A549 (cell line): Measurements from ENCODE around the gene PAM. TPM values are rescaled to one million over a fixed set of nuclear protein-coding genes. Genes with fewer than 3 reads are reported as not detected.

Source experiments
- ATAC-seq, 2 experiments: fragments of 200-7000 bp in 1 of 2; fragments of >200 bp in 1 of 2; cut with Nextera tagmentation in 1 of 2; cut with Tn5 transposase in 1 of 2; 3 replicates each; pipeline versions ENCODE4 v1.8.0 to v1.9.1; 2018 to 2020; ENCODE audit warnings: mild to moderate bottlenecking in 1 of 2, moderate library complexity in 1 of 2
- CTCF ChIA-PET: fragments of 300-600 bp; sonication (Branson Sonifier 250); formaldehyde crosslinking; extraction: SDS; loops from one replicate; lab custom pipeline; 2021; ENCODE audit warnings: antibody characterized with exemption, inconsistent platforms; lab: Yijun Ruan, JAX
- POLR2A ChIA-PET: fragments of 350-600 bp; formaldehyde crosslinking; extraction: SDS; loops from one replicate; lab custom pipeline; 2021; ENCODE audit warnings: antibody characterized with exemption, inconsistent platforms; lab: Yijun Ruan, JAX
- DNase-seq, 2 experiments: peaks; one replicate each; pipeline versions ENCODE4 v3.0.0 to v3.0.0-alpha.2; 2011 to 2016; ENCODE audit warnings: low read depth in 1 of 2, low spot score in 1 of 2
- FAIRE-seq: peaks from 2 replicates; lab custom pipeline; 2011; peaks lifted over from hg19 to GRCh38; lab: Jason Lieb, UNC
- H3K27ac ChIP-seq, 2 experiments: fragments of >200 bp; sonication (Bioruptor Twin); formaldehyde crosslinking; 3 replicates each; pipeline ENCODE4 v1.5.1; 2016 to 2017
- H3K4me1 ChIP-seq: fragments of >200 bp; sonication (Bioruptor Twin); formaldehyde crosslinking; 3 replicates; pipeline ENCODE4 v1.6.1; 2016
- H3K4me2 ChIP-seq: fragments of >200 bp; sonication (Bioruptor Twin); formaldehyde crosslinking; 3 replicates; pipeline ENCODE4 v1.6.1; 2016
- H3K4me3 ChIP-seq: fragments of >200 bp; sonication (Bioruptor Twin); formaldehyde crosslinking; 3 replicates; pipeline ENCODE4 v1.5.1; 2016
- H3K9me3 ChIP-seq: fragments of >200 bp; sonication (Bioruptor Twin); formaldehyde crosslinking; 3 replicates; pipeline ENCODE4 v1.6.1; 2016
- CBX2 ChIP-seq: fragments of 200-600 bp; sonication (generic); IDR thresholded peaks from 2 replicates; pipeline ENCODE4 v1.6.1; 2016; ENCODE audit warnings: low read depth, mild to moderate bottlenecking, borderline replicate concordance
- CEBPB ChIP-seq, 2 experiments: fragments of >200 bp in 1 of 2; sonication (Bioruptor Twin) in 1 of 2; formaldehyde crosslinking in 1 of 2; IDR thresholded peaks; 2 replicates each; pipeline ENCODE4 v1.6.1; 2012 to 2016
- E2F6 ChIP-seq: IDR thresholded peaks from 2 replicates; pipeline ENCODE4 v1.6.1; 2012; ENCODE audit warnings: low read depth, borderline replicate concordance
- EHMT2 ChIP-seq: fragments of 200-600 bp; sonication (generic); IDR thresholded peaks from 2 replicates; pipeline ENCODE4 v1.6.1; 2016; ENCODE audit warnings: antibody characterized with exemption, low read depth, mild to moderate bottlenecking, moderate library complexity
- ELK1 ChIP-seq: fragments of 150-350 bp; IDR thresholded peaks from 2 replicates; pipeline ENCODE4 v1.6.1; 2014; ENCODE audit warnings: low read depth, mild to moderate bottlenecking, low read length
- FOSB ChIP-seq: fragments of 250-450 bp; sonication (Bioruptor Pico); IDR thresholded peaks from 2 replicates; pipeline ENCODE4 v1.5.0; 2020; ENCODE audit warnings: mild to moderate bottlenecking, moderate library complexity
- FOXS1 ChIP-seq: fragments of 250-450 bp; sonication (Bioruptor Pico); IDR thresholded peaks from 2 replicates; pipeline ENCODE4 v1.5.0; 2020; ENCODE audit warnings: mild to moderate bottlenecking, moderate library complexity
- HMGXB4 ChIP-seq: fragments of 250-450 bp; sonication (Bioruptor Pico); IDR thresholded peaks from 2 replicates; pipeline ENCODE4 v1.5.0; 2021; ENCODE audit warnings: mild to moderate bottlenecking, moderate library complexity, borderline replicate concordance
- HOXB13 ChIP-seq: fragments of 250-450 bp; sonication (Bioruptor Pico); IDR thresholded peaks from 2 replicates; pipeline ENCODE4 v1.5.0; 2020; ENCODE audit warnings: low read depth, mild to moderate bottlenecking, moderate library complexity
- JUN ChIP-seq, 2 experiments: fragments of >200 bp; sonication (Bioruptor Twin); formaldehyde crosslinking; IDR thresholded peaks; 2 replicates in 1 of 2; 3 replicates in 1 of 2; pipeline ENCODE4 v1.6.1; 2016 to 2017
- MAFK ChIP-seq: fragments of 450-650 bp; IDR thresholded peaks from 2 replicates; pipeline ENCODE4 v1.6.1; 2014; ENCODE audit not compliant: partially characterized antibody
- MYC ChIP-seq: IDR thresholded peaks from 2 replicates; pipeline ENCODE4 v1.6.1; 2012; ENCODE audit warnings: mild to moderate bottlenecking, inconsistent platforms, low read length, improper control_type of control experiment, borderline replicate concordance
- PHF8 ChIP-seq: fragments of 200-600 bp; sonication (generic); IDR thresholded peaks from 2 replicates; pipeline ENCODE4 v1.6.1; 2016; ENCODE audit warnings: low read depth, mild to moderate bottlenecking, antibody characterized with exemption, moderate library complexity, borderline replicate concordance
- RFX5 ChIP-seq: fragments of 450-650 bp; IDR thresholded peaks from 2 replicates; pipeline ENCODE4 v1.7.1; 2014; ENCODE audit warnings: antibody characterized with exemption, mild to moderate bottlenecking, moderate library complexity
- RNF2 ChIP-seq: fragments of 200-600 bp; sonication (generic); IDR thresholded peaks from 2 replicates; pipeline ENCODE4 v1.6.1; 2016; ENCODE audit warnings: low read depth, mild to moderate bottlenecking, antibody characterized with exemption, moderate library complexity, borderline replicate concordance
- SMC3 ChIP-seq: fragments of >200 bp; sonication (Bioruptor Twin); formaldehyde crosslinking; IDR thresholded peaks from 3 replicates; pipeline ENCODE4 v1.6.1; 2018; ENCODE audit warnings: inconsistent platforms
- SREBF2 ChIP-seq: fragments of 450-650 bp; IDR thresholded peaks from 2 replicates; pipeline ENCODE4 v1.6.1; 2014; ENCODE audit warnings: mild to moderate bottlenecking, moderate library complexity
- TFCP2L1 ChIP-seq: fragments of 250-450 bp; sonication (Bioruptor Pico); IDR thresholded peaks from 2 replicates; pipeline ENCODE4 v1.5.0; 2021; ENCODE audit warnings: mild to moderate bottlenecking
- USF2 ChIP-seq: fragments of 450-650 bp; IDR thresholded peaks from 2 replicates; pipeline ENCODE4 v1.6.1; 2014; ENCODE audit warnings: antibody characterized with exemption
- ZC3H11A ChIP-seq: fragments of 450-650 bp; IDR thresholded peaks from 2 replicates; pipeline ENCODE4 v1.6.1; 2014; ENCODE audit warnings: antibody characterized with exemption, mild to moderate bottlenecking
- ZNF302 ChIP-seq: fragments of 250-450 bp; sonication (Bioruptor Pico); IDR thresholded peaks from 2 replicates; pipeline ENCODE4 v1.9.0; 2021; ENCODE audit warnings: inconsistent platforms, mild to moderate bottlenecking, moderate library complexity
- ZSCAN20 ChIP-seq: fragments of 250-450 bp; sonication (Bioruptor Pico); IDR thresholded peaks from 2 replicates; pipeline ENCODE4 v1.8.0; 2022; ENCODE audit warnings: mild to moderate bottlenecking, moderate library complexity
- WGBS: methylation state at CpG from one replicate; pipeline ENCODE4 v1.1.6; 2017; ENCODE audit errors: missing lambda C conversion rate; 5-methylcytosine and 5-hydroxymethylcytosine counted together
- polyA plus RNA-seq, 4 experiments: library from polyadenylated mRNA; depleted of rRNA in 3 of 4; stranded (reverse); fragments of >200 nt; fragmentation: RNase III in 1 of 4; extraction: RNeasy Plus Mini Kit Qiagen cat#74134 plus additional on column Dnase treatment in 1 of 4; gene quantifications; 2 replicates in 3 of 4; 3 replicates in 1 of 4; pipeline ENCODE4 v1.2.3, GENCODE V29; 2011 to 2017

Gene PAM
- polyA plus RNA-seq, 2 of the 4 experiments (the other 2 are of a cell fraction): 21.5 to 25.1 TPM

- DNase-seq (no peak), FAIRE-seq (no peak), ATAC-seq (no peak)
- no peak overlapping the region for H3K4me2 ChIP-seq
- WGBS: 59% methylated on average over 4 of the region's 4 CpGs
- H3K4me3 ChIP-seq: no peak overlapping the region
- H3K9me3 ChIP-seq: no peaks in the 10 kb centered on the region
- H3K4me1 ChIP-seq: no peaks in the 10 kb centered on the region
- ChIA-PET POLR2A (no interaction called here), CTCF (no interaction called here)
- TF ChIP-seq FOXS1 (CRISPR knock-in tag) (no peak), SREBF2 (no peak)
- H3K27ac ChIP-seq: no peak overlapping the region
Observed at GRCh38 chr5:102876610-102877009, 121.5 kb downstream of the PAM start.

- Histone ChIP-seq H3K4me1 (no peaks in the 10 kb centered on the region), H3K9me3 (no peaks in the 10 kb centered on the region), H3K27ac (no peak overlapping the region), H3K4me3 (no peak overlapping the region), H3K4me2 (no peak overlapping the region)
- ChIA-PET POLR2A (no interaction called here), CTCF (no interaction called here)
- DNase-seq (no peak), ATAC-seq (no peak), FAIRE-seq (no peak)
- 59% methylated on average over 6 of the region's 6 CpGs for WGBS
- TF ChIP-seq ELK1: no peak
- TF ChIP-seq ZC3H11A: no peak
- TF ChIP-seq USF2: no peak
- TF ChIP-seq ZNF302 (CRISPR knock-in tag): no peak
Observed at GRCh38 chr5:102879741-102880140, 124.6 kb downstream of the PAM start.

- ATAC-seq: no peak
- Histone ChIP-seq H3K4me3 (no peak overlapping the region), H3K4me1 (no peaks in the 10 kb centered on the region)
- CTCF ChIA-PET: interaction anchor here (0.6 kb wide), 1 partner anchor 47 kb away, joined by 3 read pairs; no protein-coding TSS in a partner anchor
- no peak for TF ChIP-seq SMC3
- TF ChIP-seq, all 56 proteins: peak for 0
- Histone ChIP-seq H3K9me3 (no peaks in the 10 kb centered on the region), H3K4me2 (no peak overlapping the region), H3K27ac (no peak overlapping the region)
- POLR2A ChIA-PET: no interaction called here
- FAIRE-seq: no peak
- DNase-seq: no peak
Observed at GRCh38 chr5:102886586-102886985, 131.5 kb downstream of the PAM start.

GRCh38 chr5:102888483-102888882 lies 133.4 kb downstream of the PAM start:
- no peak overlapping the region for H3K4me2 ChIP-seq
- no peak overlapping the region for H3K4me3 ChIP-seq
- no peak for TF ChIP-seq E2F6
- TF ChIP-seq FOSB (CRISPR knock-in tag): no peak
- no peak for TF ChIP-seq CBX2
- no peak for TF ChIP-seq PHF8
- no peak for TF ChIP-seq HMGXB4
- H3K4me1 ChIP-seq: no peaks in the 10 kb centered on the region
- no peaks in the 10 kb centered on the region for H3K9me3 ChIP-seq
- ChIA-PET CTCF (no interaction called here), POLR2A (no interaction called here)
- ATAC-seq: no peak
- DNase-seq: no peak
- H3K27ac ChIP-seq: no peak overlapping the region
- FAIRE-seq: no peak

- Histone ChIP-seq H3K4me1 (no peaks in the 10 kb centered on the region), H3K4me3 (no peak overlapping the region), H3K9me3 (no peaks in the 10 kb centered on the region), H3K27ac (no peak overlapping the region), H3K4me2 (no peak overlapping the region)
- no peak for DNase-seq
- ChIA-PET CTCF (no interaction called here), POLR2A (no interaction called here)
- no peak for ATAC-seq
- WGBS: 54% methylated on average over 1 of the region's 1 CpG
- no peak for FAIRE-seq
- no peak for TF ChIP-seq RNF2
- no peak for TF ChIP-seq ZSCAN20 (CRISPR knock-in tag)
- no peak for TF ChIP-seq EHMT2
- no peak for TF ChIP-seq MYC
- TF ChIP-seq RFX5: no peak
- TF ChIP-seq MAFK: no peak
- no peak for TF ChIP-seq JUN (IDR thresholded peaks at IDR 0.05)
- TF ChIP-seq CEBPB (IDR thresholded peaks at IDR 0.05): no peak
- no peak for TF ChIP-seq ELK1
- no peak for TF ChIP-seq TFCP2L1 (CRISPR knock-in tag)
- no peak for TF ChIP-seq HOXB13 (CRISPR knock-in tag)
- TF ChIP-seq, all 56 proteins: peak for 0
Observed at GRCh38 chr5:102889033-102889432, 133.9 kb downstream of the PAM start.
